ENCODE measurements around the gene PPP1R15B.
"Not testable (repeated sequence)": the region's sequence is repeated elsewhere in the genome, so short reads cannot be mapped to it uniquely, and the experiment has no call there.

PPP1R15B gene

GRCh38 chr1:204443260-204443619 is 31.6 kb upstream of the PPP1R15B start:
- no peak for DNase-seq

- no peak for DNase-seq
Observed at GRCh38 chr1:204442376-204443259, 31.0 kb upstream of the PPP1R15B start.

- no peak for DNase-seq
Observed at GRCh38 chr1:204441558-204441957, 29.9 kb upstream of the PPP1R15B start.

GRCh38 chr1:204439621-204440375 is 28.2 kb upstream of the PPP1R15B start:
- DNase-seq: no peak

DNA sequence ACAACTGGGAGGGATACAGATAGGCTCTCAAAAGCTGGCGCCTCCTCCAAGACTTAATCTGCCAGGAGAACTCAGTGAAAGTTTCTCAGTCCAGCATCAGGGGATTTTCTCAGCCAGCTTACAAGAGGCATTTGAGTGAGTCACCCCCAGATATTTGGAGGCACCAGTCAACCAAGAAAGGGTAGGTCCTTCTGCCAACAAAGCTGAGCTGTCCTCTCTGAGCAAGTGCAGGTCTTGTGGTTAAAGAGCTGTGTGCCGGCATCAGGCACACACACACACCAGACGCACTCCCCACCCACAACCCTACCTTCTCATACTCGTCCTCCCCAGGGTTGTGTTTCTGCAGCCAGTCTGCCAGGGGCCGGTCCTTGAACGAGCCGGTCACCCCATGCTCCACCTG is 27.0 kb upstream of the PPP1R15B start:
- no peak for DNase-seq

GRCh38 chr1:204437796-204438570 is 26.4 kb upstream of the PPP1R15B start:
- DNase-seq: no peak

GRCh38 chr1:204435872-204436271 is 24.3 kb upstream of the PPP1R15B start:
- no peak for DNase-seq

GRCh38 chr1:204435381-204435831 is 23.8 kb upstream of the PPP1R15B start:
- peak; percentile 42 to 56 for DNase-seq

- DNase-seq: no peak
Observed at GRCh38 chr1:204434116-204434755, 22.6 kb upstream of the PPP1R15B start.

DNA sequence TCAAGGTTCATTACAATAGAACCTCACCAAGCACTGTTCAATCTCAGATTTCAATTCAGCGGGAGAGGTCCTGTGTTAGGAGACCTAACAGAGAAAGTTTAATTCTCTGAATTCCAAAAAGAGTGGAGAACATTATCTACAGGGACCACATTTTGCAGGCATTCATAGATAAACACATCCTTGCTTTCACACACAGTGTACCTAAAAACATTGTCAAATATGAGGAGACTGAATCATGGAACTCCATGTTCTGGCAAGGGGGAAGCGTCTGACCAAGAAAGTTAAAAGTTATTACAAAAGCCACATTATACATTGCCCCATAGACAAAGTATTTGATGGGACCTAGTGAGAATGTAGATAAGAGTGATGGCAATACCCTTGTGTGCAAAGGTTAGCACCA is 21.1 kb upstream of the PPP1R15B start:
- no peak for DNase-seq

DNA sequence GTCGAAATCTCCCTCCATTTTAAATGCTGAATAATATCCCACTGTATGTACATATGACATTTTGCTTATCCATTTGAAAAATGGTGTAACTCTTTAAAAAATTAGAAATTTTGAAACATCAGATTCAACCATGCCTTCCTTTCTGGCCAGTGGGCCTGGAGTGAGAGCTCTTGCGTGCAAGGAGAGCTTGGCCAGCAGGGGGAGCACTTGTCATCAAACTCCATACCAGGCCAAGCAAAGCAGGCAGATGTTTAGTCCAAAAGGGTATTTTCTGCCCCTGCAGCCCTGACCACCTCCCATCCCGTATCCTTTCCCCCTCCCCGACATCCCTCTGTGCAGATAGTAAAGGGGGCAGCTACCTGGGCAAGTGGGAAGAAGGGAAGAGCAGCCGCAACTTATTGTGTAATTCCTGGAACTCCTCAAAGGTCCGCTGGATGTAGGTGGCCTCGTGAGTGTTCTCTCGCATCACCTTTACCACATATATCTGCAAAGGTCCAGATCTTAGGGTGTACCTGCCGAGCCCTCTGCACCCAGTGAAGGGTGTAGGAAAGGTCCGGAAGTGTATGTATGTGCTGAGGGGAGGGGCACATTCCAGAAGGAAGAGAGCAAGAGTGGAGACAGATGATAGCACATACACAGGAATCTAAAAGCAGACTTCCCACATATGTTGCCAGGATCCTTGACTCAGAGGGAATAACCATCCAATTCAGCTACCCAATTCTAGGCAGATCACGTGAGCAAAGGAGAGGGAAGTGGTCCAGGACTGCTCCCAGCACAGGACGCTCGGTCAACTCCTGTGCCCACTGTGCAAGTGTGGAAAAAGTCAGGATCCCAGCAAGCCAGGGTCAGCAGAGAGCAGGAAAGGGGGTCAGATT is 19.9 kb upstream of the PPP1R15B start:
- DNase-seq: peak; percentile 67 to 72

GRCh38 chr1:204429746-204430145 is 18.1 kb upstream of the PPP1R15B start:
- no peak for DNase-seq

- DNase-seq: peak; percentile 21 to 42
Observed at GRCh38 chr1:204426971-204427701, 15.5 kb upstream of the PPP1R15B start.

DNA sequence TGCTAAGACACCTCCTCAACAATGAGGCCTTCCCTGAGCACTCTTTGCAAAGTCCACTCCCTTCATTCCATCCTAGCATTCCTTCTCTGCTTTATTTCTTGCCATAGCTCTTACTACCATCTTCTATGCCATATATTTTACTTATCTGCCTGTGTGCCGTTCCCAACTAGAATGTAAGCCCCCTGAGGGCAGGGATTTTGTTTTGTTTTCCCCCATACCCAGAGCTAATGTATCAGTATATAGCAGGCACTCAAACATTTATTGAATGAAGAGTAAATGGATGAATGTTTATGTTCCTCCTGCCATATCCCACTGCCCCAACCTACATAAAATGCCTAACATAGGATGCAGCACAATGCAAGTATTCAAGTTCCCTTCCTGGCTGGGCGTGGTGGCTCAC is 14.9 kb upstream of the PPP1R15B start:
- no peak for DNase-seq

DNA sequence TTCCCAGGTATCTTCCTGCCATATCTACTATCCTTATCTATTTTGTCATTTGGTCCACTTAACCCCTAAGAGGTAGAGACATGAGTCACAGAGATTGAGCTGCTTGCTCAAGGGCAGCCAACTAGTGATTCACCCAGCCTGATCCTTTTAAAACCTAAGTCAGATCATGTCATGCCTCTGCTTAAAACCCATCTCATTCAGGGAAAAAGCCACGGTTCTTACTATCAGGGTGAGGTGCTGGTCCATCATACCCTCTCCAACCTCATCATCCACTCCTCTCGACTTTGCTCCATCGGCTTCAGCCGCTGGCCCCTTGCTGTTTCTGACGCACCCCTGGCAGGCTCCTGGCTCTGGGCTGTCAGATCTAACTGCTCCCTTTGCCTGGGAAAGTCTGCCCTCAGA is 14.4 kb upstream of the PPP1R15B start:
- DNase-seq: no peak

DNA sequence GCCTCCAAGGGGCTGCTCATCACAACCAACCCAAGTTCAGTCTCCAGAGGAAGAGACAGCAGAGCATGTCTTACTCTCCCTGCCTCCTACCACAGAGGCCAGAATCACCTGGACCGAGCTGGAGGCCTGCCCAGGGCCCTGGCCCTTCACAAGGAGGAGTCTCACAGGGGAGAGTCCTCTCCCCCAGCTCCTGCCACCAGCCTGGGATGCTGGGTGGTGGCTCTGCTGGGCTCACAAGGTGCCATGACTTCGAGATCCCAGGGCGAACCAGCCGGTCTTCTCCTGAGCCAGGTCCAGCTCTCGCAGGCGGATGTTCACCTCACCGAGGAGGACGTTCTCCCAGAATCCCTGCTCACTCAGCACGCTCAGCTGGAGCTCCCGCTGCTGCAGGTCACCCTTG is 13.0 kb upstream of the PPP1R15B start:
- no peak for DNase-seq

DNA sequence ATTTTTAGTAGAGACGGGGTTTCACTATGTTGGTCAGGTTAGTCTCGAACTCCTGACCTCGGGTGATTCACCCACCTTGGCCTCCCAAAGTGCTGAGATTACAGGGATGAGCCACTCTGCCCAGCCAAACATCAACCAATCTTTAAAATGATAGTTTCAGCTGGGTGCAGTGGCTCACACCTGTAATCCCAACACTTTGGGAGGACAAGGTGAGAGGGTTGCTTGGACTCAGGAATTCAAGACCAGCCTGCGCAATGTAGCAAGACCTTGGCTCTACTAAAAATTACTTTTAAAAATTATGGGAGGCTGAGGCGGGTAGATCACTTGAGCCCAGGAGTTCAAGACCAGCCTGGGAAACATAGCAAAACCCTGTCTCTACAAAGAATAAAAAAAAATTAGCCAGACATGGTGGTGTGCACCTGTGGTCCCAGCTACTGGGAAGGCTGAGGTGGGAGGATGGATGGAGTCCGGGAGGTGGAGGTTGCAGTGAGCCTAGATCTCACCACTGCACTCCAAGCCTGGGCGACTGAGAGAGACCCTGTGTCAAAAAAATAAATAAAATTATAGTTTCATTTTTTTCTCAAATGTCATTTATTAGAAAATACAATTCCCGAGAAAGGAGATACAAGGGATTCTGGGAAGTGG is 10.6 kb upstream of the PPP1R15B start:
- not testable (repeated sequence) for DNase-seq

- DNase-seq: no peak
Observed at GRCh38 chr1:204421441-204421840, 9.8 kb upstream of the PPP1R15B start.

GRCh38 chr1:204420039-204421004 is 8.7 kb upstream of the PPP1R15B start:
- no peak for DNase-seq

All from AML-193 (cell line).